GM19193 (cell line): Measurements from ENCODE around the gene FAU.

Source experiments
- POLR2A ChIP-seq: IDR thresholded peaks from 4 replicates; pipeline ENCODE4 v1.6.1; 2011; ENCODE audit not compliant: insufficient read depth, insufficient read length; ENCODE audit errors: extremely low read depth

The FAU gene

GRCh38 chr11:65121865-65122696, at the start of gene FAU, which contains the start of gene MRPL49:
Gene FAU, minus strand, starts transcription at chr11:65122134. Its CDS starts 321 bp downstream, at chr11:65121813.
Gene MRPL49, plus strand, starts transcription at chr11:65122321. Its CDS starts 26 bp downstream, at chr11:65122347.
- TF ChIP-seq POLR2A, result peak; percentile 94

GRCh38 chr11:65170058-65170534, 48.2 kb upstream of the FAU start, which contains the start of gene SPDYC:
Gene SPDYC, plus strand, starts transcription at chr11:65170233. Its CDS starts 1,125 bp downstream, at chr11:65171358.
- no peak for TF ChIP-seq POLR2A

GRCh38 chr11:65169164-65169641, 47.3 kb upstream of the FAU start:
- no peak for TF ChIP-seq POLR2A

GRCh38 chr11:65167656-65168055, 45.7 kb upstream of the FAU start:
- TF ChIP-seq POLR2A, result no peak

GRCh38 chr11:65166893-65167292, 45.0 kb upstream of the FAU start:
- no peak for TF ChIP-seq POLR2A

- TF ChIP-seq POLR2A, result no peak
Measured at GRCh38 chr11:65165410-65166317, 43.7 kb upstream of the FAU start.

GRCh38 chr11:65163684-65164083, 41.8 kb upstream of the FAU start:
- no peak for TF ChIP-seq POLR2A

GRCh38 chr11:65160643-65161042, 38.7 kb upstream of the FAU start:
- no peak for TF ChIP-seq POLR2A

- TF ChIP-seq POLR2A, result no peak
Measured at GRCh38 chr11:65159012-65159411, 37.1 kb upstream of the FAU start.

- TF ChIP-seq POLR2A, result no peak
Measured at GRCh38 chr11:65157336-65157735, 35.4 kb upstream of the FAU start.

- TF ChIP-seq POLR2A, result no peak
Measured at GRCh38 chr11:65156926-65157325, 35.0 kb upstream of the FAU start.

GRCh38 chr11:65156256-65156655, 34.3 kb upstream of the FAU start:
- no peak for TF ChIP-seq POLR2A

GRCh38 chr11:65152122-65152521, 30.2 kb upstream of the FAU start:
- TF ChIP-seq POLR2A, result no peak

GRCh38 chr11:65151331-65151899, 29.5 kb upstream of the FAU start:
- TF ChIP-seq POLR2A, result no peak
